ENCODE measurements around the gene CCDC170.

The CCDC170 gene

DNA sequence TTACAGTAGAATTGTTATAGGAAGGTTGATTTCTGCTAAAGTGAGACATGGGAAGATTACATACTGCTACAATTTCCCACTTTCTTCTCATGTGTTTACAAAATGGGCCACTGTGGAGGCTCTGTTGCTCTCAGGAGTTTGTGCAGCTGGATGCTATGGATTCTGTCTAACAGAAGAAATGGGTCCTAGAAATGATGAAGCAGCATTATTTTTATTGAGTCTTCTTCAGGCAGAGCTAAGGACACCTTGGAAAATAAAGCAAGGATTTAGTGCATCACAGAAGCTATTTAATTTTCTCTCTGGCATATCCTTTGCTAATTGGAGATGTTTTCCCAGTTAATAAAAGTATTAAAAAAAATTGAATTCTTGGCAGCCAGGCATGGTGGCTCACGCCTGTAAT, 29.2 kb downstream of the CCDC170 start:
- DNase-seq (ENCODE audit: low read depth): no peak
- TF ChIP-seq, protein P1, sequence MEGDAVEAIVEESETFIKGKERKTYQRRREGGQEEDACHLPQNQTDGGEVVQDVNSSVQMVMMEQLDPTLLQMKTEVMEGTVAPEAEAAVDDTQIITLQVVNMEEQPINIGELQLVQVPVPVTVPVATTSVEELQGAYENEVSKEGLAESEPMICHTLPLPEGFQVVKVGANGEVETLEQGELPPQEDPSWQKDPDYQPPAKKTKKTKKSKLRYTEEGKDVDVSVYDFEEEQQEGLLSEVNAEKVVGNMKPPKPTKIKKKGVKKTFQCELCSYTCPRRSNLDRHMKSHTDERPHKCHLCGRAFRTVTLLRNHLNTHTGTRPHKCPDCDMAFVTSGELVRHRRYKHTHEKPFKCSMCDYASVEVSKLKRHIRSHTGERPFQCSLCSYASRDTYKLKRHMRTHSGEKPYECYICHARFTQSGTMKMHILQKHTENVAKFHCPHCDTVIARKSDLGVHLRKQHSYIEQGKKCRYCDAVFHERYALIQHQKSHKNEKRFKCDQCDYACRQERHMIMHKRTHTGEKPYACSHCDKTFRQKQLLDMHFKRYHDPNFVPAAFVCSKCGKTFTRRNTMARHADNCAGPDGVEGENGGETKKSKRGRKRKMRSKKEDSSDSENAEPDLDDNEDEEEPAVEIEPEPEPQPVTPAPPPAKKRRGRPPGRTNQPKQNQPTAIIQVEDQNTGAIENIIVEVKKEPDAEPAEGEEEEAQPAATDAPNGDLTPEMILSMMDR (conservative IDR thresholded peaks at IDR 0.05; ENCODE audit: low read depth, low read length): no peak
- no peak overlapping the region for H3K4me3 ChIP-seq (ENCODE audit: low read depth, low read length)

DNA sequence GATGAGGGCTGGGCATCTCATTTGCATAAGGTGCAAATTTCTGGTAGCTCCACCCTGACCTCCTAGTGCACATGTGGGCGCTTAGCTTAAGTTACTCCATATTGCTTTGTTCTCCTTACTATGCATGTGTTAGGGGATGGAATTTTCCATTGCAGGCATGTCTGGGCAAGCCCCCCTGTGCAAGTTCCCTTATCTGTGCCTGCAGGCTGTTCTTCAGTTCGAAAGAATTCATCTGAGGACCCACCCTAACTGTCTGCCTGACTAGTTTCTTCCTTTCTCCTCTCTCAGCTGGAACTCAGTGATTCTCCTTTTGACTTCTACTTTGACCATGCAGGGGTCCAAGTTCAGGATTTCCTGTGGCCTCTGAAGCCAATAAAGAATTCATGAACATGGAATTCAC, 30.2 kb downstream of the CCDC170 start:
- no peak for DNase-seq (ENCODE audit: low read depth)
- TF ChIP-seq, protein P1 (conservative IDR thresholded peaks at IDR 0.05; ENCODE audit: low read depth, low read length): no peak
- no peak overlapping the region for H3K4me3 ChIP-seq (ENCODE audit: low read depth, low read length)

DNA sequence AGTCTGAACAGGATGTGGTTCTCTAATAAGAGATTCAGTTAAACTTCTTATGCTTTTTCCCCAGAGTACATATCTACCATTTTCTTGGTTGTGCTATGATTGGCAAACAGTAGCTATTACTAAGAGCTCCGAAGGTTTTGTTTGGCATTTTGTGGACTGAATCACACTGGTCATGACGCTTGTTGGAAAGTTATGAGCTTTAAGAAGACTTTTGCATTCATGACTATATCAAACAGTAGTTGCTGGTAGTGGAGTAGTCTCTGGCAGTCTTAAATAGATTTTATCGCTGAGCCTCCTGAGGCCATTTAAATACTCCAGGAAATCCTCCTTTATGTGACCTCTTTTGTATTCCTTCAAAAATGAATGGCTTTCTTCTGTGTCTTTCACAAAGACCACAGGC, 40.8 kb downstream of the CCDC170 start:
- TF ChIP-seq, protein P1 (conservative IDR thresholded peaks at IDR 0.05; ENCODE audit: low read depth, low read length): no peak
- DNase-seq (ENCODE audit: low read depth): no peak

DNA sequence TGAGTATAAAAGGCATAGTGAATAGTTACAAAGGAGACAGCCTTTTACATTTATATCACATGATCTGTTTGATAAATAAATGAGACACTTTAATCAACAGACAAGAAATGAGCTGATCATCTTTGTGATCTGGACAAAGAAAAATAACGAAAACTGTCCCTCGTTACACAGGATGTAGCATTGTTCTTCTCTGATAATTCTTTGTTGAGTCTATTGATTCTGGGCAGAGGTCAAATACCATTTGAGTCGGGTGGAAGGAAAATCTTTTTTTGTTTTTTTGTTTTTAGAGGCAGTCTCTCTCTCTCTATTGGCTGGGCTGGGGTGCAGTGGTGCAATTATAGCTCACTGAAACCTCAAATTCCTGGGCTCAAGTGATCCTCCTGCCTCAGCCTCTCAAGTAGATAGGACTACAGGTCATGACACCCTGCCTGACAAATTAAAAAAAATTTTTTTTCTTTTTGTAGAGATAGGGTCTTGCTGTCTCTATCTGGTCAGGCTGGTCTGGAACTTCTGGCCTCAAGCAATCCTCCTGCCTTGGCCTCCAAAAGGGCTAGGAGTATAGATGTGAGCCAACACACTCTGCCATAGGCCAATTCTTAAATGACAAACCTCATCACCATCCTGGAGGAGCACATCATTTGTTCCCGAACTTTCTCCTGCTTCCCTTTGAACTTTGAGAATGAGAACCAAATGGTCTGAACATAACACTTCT, 41.8 kb downstream of the CCDC170 start:
- H3K4me3 ChIP-seq (ENCODE audit: low read depth, low read length): no peak overlapping the region
- DNase-seq (ENCODE audit: low read depth): no peak

More for the DNA sequence above, 40.8 kb downstream of the CCDC170 start:
- H3K4me3 ChIP-seq (ENCODE audit: low read depth, low read length): no peak overlapping the region

DNA sequence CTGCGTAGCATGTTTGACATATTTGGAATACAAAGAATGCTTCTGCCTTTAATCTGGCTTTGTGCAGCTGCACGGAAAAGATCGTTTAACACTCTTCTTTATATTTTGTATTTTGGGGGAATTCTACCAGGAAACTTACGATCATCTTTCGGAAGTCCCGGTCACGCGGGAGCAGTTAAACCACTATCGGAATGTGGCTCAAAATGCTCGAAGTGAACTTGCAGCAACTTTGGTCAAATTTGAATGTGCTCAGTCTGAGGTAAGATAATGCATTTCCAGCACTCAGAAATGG, 42.3 kb downstream of the CCDC170 start:
- no peak overlapping the region for H3K4me3 ChIP-seq (ENCODE audit: low read depth, low read length)
- DNase-seq (ENCODE audit: low read depth): no peak
- TF ChIP-seq, protein P1 (conservative IDR thresholded peaks at IDR 0.05; ENCODE audit: low read depth, low read length): no peak

More for the DNA sequence above, 41.8 kb downstream of the CCDC170 start:
- TF ChIP-seq, protein P1 (conservative IDR thresholded peaks at IDR 0.05; ENCODE audit: low read depth, low read length): no peak

DNA sequence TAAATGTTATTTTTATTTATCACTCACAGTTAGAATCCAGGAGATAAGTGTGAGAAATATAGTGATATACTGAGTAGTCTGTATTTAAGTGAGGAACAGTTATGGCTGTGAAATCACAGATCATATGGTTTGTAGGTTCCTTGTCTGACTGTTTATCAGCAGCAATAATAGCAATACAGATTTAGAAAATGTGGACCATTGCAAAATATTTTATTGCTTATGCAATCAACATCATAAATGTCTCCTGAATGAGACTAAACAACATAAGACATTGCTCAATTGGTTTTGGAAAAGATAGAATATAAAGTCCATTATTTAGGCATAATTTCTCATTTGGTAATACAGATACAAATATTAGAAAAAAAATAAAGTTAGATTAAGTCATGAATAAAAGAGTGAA, 43.7 kb downstream of the CCDC170 start:
- no peak for DNase-seq (ENCODE audit: low read depth)
- TF ChIP-seq, protein P1 (conservative IDR thresholded peaks at IDR 0.05; ENCODE audit: low read depth, low read length): no peak

More for the DNA sequence above, 43.7 kb downstream of the CCDC170 start:
- no peak overlapping the region for H3K4me3 ChIP-seq (ENCODE audit: low read depth, low read length)

Data from choroid plexus epithelial cell (primary cell).